Measurements from ENCODE around the gene PDE4D. TPM values are rescaled to one million over a fixed set of nuclear protein-coding genes. Genes with fewer than 3 reads are reported as not detected.

PDE4D gene
- total RNA-seq, 1 experiment from 2014 or later = 2.4 TPM

- CTCF ChIA-PET = interaction anchor here (0.6 kb wide), 1 partner anchor 130 kb away, joined by 6 read pairs; no protein-coding TSS in a partner anchor
- POLR2A ChIA-PET = no interaction called here
- ATAC-seq = no peak
- in situ Hi-C loops (cut with HindIII; ENCODE audit: low pct_unique_long_range_greater_than_20kb, low sequenced_read_pairs) = no loop called here
- H3K27ac ChIP-seq (ENCODE audit: low read length) = no peak overlapping the region
- no peaks in the 10 kb centered on the region for H3K4me1 ChIP-seq (ENCODE audit: control insufficient read depth, insufficient read depth, low read length)
- no peaks in the 10 kb centered on the region for H3K9me3 ChIP-seq (ENCODE audit: control insufficient read depth, insufficient read depth, low read depth, low read length)
- no TSS peak for BruUV-seq (replicated peaks)
- intact Hi-C loops (cut with micrococcal nuclease; ENCODE audit: unreplicated experiment) = loop anchor here (2.0 to 10.0 kb wide), 2 partner anchors 146 to 162 kb away; no protein-coding TSS in a partner anchor
- no peaks in the 10 kb centered on the region for H3K36me3 ChIP-seq (ENCODE audit: control insufficient read depth, insufficient read depth, low read length)
- TF ChIP-seq REST (IDR thresholded peaks at IDR 0.05; ENCODE audit: insufficient read depth in 1 of 2, low read depth in 2 of 2, low read length in 1 of 2) (no peak), TCF7L2 (IDR thresholded peaks at IDR 0.05; ENCODE audit: low read depth, low read length) (no peak), SIN3A (IDR thresholded peaks at IDR 0.05; ENCODE audit: borderline replicate concordance, insufficient read depth, low read depth, low read length) (no peak), POLR2AphosphoS5 (IDR thresholded peaks at IDR 0.05; ENCODE audit: low read depth, low read length) (no peak), CTCF (IDR thresholded peaks at IDR 0.05) (no peak)
- no peak overlapping the region for H3K4me3 ChIP-seq (ENCODE audit: low read depth in 2 of 2, low read length in 2 of 2)
- H3K27me3 ChIP-seq (ENCODE audit: control insufficient read depth, insufficient read depth, low read length) = no peaks in the 10 kb centered on the region
- DNase-seq (ENCODE audit: low read depth, low spot score) = no peak
Observed at GRCh38 chr5:59218424-59219045, 675.0 kb downstream of the PDE4D start.

GRCh38 chr5:59216841-59217240 is 676.7 kb downstream of the PDE4D start:
- Histone ChIP-seq H3K27me3 (ENCODE audit: control insufficient read depth, insufficient read depth, low read length) (no peaks in the 10 kb centered on the region), H3K4me3 (ENCODE audit: low read depth in 2 of 2, low read length in 2 of 2) (no peak overlapping the region), H3K9me3 (ENCODE audit: control insufficient read depth, insufficient read depth, low read depth, low read length) (no peaks in the 10 kb centered on the region), H3K4me1 (ENCODE audit: control insufficient read depth, insufficient read depth, low read length) (no peaks in the 10 kb centered on the region), H3K36me3 (ENCODE audit: control insufficient read depth, insufficient read depth, low read length) (no peaks in the 10 kb centered on the region), H3K27ac (ENCODE audit: low read length) (no peak overlapping the region)
- ChIA-PET CTCF (interaction anchor here (0.7 kb wide), 1 partner anchor 151 kb away, joined by 3 read pairs; no protein-coding TSS in a partner anchor), POLR2A (no interaction called here)
- ATAC-seq (no peak), DNase-seq (ENCODE audit: low read depth, low spot score) (no peak)
- no TSS peak for BruUV-seq (replicated peaks)
- TF ChIP-seq CTCF (IDR thresholded peaks at IDR 0.05) (no peak), TCF7L2 (IDR thresholded peaks at IDR 0.05; ENCODE audit: low read depth, low read length) (no peak), SIN3A (IDR thresholded peaks at IDR 0.05; ENCODE audit: borderline replicate concordance, insufficient read depth, low read depth, low read length) (no peak), REST (IDR thresholded peaks at IDR 0.05; ENCODE audit: insufficient read depth in 1 of 2, low read depth in 2 of 2, low read length in 1 of 2) (no peak), POLR2AphosphoS5 (IDR thresholded peaks at IDR 0.05; ENCODE audit: low read depth, low read length) (no peak)
- intact Hi-C loops (cut with micrococcal nuclease; ENCODE audit: unreplicated experiment) = loop anchor here (10.0 kb wide), 1 partner anchor 148 kb away; no protein-coding TSS in a partner anchor
- in situ Hi-C loops (cut with HindIII; ENCODE audit: low pct_unique_long_range_greater_than_20kb, low sequenced_read_pairs) = no loop called here
